AG10803 (cell line): ENCODE data around the gene CAPN8.

Source experiments
- DNase-seq: peaks from one replicate; pipeline ENCODE4 v3.0.0; 2010; ENCODE audit warnings: low read depth
- H3K4me3 ChIP-seq: 2 replicates; pipeline ENCODE4 v1.5.1; 2011; ENCODE audit warnings: mild to moderate bottlenecking, low read length, control low read depth
- CTCF ChIP-seq: conservative IDR thresholded peaks from 2 replicates; pipeline ENCODE4 v1.5.1; 2011; ENCODE audit warnings: mild to moderate bottlenecking, low read length, control low read depth, inconsistent platforms

CAPN8 gene

GRCh38 chr1:223711747-223712193 is 46.3 kb upstream of the CAPN8 start:
- peak overlapping the region; percentile 47 for H3K4me3 ChIP-seq
- no peak for DNase-seq
- TF ChIP-seq CTCF = no peak

- peak; percentile 60 for DNase-seq
- no peak for TF ChIP-seq CTCF
- H3K4me3 ChIP-seq = no peak overlapping the region
These were observed 45.7 kb upstream of the CAPN8 start for GRCh38 chr1:223711173-223711572.

GRCh38 chr1:223710179-223711133 is 45.0 kb upstream of the CAPN8 start:
- no peak overlapping the region for H3K4me3 ChIP-seq
- DNase-seq = no peak
- TF ChIP-seq CTCF = no peak

GRCh38 chr1:223709598-223709997 is 44.1 kb upstream of the CAPN8 start:
- no peak for DNase-seq
- TF ChIP-seq CTCF = peak; percentile 62
- no peak overlapping the region for H3K4me3 ChIP-seq

GRCh38 chr1:223708651-223709268 is 43.3 kb upstream of the CAPN8 start:
- no peak for DNase-seq

GRCh38 chr1:223708001-223708359 is 42.5 kb upstream of the CAPN8 start:
- DNase-seq = no peak
- H3K4me3 ChIP-seq = no peak overlapping the region
- TF ChIP-seq CTCF = peak; percentile 34

More at GRCh38 chr1:223708651-223709268, 43.3 kb upstream of the CAPN8 start:
- no peak for TF ChIP-seq CTCF
- H3K4me3 ChIP-seq = no peak overlapping the region
